GF-D8 (cell line): ENCODE results near the gene RXRA.
"Not testable (repeated sequence)": the region's sequence is repeated elsewhere in the genome, so short reads cannot be mapped to it uniquely, and the experiment has no call there.

Experiments
- DNase-seq: peaks from one replicate; lab custom pipeline; 2025; lab: John Stamatoyannopoulos, UW

RXRA gene

DNA sequence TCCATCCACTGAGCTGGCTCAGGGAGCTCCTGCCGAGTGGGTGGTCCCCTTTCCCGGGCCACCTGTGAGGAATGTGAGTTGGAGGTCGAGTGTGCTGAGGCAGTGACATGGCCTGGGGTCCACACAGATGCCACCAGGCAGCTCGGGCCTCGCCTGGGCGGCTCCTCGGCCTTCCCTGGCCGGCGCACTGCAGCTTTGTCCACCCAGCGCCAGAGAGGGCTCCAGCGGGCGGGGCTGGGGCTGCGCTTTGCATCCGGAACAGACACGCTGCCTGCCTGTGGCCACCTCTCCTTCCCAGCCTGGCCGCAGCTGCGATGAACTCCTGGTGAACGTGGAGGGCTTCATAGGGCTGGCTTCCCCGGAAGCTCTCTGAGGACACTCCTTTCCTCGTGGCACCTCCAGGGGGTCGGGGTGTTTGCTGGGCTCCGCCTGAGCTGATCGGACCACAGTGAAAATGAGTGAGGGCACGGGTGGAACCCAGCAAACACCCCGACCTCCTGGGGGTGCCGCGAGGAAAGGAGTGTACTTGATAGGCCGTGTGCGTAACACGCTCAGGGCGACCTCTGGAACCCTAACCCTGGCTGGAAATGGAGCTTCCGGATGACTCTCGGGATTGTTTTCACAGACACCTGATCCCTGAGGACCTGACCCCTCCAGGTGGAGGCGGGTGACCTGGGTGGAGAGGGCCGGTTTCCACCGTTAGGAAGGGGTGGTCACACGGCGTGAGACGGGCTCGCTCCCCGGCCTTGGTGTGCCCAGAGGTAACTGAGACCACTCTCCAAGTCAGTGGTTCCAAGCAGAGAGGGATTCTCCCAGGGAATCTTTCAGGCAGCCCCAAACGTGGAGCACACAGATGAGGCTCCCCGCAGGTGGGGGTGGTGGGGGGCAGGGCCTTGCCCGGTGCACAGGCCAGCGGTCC, 31.8 kb upstream of the RXRA start:
- DNase-seq: no peak

DNA sequence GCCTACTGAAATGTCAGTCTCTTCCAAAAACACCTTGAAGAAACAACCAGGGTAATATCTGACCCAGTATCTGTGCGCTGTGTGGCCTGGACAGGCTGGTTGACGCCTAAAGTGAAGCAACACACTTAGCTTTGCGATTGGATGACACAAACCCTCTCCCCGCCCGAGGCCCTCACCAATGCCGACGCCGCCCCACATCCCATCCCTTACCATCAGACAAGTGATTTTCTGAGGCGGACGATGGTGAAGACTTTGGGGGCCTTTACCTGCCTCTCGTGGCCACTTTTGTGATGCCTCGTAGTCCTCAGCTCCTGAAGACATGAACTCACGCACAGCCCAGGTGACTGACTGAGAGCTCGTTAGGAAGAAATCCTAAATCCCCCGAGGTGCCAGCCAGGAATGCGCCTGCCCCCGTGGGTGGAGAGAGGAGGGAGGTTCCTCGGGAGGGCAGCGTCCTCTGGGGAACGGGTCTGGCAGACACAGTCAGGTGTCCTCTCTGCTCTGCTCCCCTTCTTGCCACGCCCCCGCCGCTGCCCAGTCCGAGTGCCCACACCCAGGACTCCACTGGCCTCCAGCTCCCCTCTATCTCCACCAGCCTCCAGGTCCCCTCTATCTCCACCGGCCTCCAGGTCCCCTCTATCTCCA, 31.0 kb upstream of the RXRA start:
- DNase-seq: no peak

DNA sequence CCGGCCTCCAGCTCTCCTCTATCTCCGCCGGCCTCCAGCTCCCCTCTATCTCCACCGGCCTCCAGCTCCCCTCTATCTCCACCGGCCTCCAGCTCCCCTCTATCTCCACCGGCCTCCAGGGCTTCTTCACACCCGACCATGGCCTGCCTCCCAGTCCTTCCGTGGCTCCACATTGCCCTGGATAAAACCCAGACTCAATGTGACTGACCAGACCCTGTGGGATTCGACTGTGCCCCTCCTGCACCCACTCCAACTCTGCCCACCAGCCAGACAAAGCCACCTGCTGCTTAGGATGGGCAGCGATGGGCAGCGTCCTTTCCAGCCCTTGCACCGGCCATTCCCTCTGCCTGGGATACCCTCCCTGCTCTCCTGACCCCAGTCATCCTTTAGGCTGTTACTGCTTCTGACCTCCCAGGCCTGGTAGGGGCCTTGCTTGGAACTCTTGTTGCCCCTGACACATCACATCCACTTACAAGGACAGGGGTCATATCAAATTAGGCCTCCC, 30.5 kb upstream of the RXRA start:
- DNase-seq: no peak

DNA sequence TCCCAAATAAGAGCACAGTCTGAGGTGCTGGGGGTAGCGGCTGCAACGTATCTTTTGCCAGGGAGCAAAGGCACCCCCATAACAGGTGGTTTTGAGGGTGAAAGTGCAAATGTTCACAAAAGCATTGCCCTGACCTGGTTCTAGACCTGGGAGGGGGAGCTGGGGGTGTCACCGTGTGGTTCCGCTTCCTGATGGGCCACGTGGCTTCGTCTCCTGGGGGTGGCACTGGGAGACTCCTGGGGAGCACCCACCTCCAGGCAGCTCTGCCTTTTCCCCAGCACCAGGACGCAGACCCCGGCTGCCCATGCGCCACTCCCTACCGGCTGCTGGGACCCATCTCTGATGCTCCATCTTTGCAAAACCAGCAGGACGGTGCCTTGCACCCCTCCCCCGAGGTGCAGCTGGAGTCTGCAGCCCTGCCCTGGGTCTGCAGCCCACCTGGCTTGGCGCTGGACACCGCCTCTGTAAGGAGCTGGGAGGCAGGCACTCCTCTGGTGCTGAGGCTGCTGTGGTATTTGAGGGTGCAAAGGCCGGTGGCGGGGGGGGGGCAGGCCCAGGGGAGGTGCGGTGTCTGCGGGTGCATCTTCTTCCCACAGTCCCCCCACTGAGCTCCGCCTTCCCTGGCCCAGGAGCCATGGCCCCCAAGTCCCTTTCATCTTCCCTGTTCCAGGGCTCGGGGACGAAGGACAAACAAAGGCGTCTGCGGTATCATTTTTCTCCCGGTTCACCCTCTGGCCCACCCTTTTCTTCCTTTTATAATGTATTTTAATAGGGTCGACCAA, 29.8 kb upstream of the RXRA start:
- no peak for DNase-seq

DNA sequence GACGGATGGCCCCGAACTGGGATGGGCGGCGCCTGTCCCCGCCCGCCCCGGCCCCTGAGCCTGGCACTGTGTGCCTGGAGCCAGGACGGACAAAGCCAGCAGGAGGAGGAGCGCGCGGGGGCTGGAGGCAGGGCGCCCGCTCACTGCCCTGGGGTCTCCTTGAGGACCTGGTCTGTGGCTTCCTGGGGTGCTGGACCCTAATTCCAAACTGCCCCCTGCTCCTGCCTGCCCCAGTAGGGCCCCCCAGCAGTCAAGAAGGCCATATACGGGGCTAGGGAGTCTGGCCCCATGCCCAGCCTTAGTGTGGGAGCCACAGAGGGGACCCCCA, 29.2 kb upstream of the RXRA start:
- DNase-seq: no peak

DNA sequence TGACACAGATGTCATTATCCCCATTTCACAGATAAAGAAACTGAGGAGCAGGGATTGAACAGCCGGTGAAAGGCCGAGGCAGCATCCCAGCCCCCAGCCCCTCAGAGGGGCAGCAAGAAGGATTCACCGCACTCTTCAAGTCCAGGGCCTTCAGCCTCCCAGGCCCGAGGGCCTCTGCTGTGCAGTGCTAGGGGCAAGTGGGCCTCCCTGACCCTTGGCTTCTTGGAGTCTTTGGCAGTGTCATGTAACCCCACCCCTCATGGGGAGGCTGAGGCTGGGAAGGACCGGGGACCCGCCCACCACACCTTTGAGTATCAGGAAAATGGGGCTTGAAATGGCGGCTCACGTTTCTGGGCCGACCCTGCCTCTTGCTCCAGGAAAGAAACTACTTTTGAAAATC, 28.7 kb upstream of the RXRA start:
- no peak for DNase-seq

DNA sequence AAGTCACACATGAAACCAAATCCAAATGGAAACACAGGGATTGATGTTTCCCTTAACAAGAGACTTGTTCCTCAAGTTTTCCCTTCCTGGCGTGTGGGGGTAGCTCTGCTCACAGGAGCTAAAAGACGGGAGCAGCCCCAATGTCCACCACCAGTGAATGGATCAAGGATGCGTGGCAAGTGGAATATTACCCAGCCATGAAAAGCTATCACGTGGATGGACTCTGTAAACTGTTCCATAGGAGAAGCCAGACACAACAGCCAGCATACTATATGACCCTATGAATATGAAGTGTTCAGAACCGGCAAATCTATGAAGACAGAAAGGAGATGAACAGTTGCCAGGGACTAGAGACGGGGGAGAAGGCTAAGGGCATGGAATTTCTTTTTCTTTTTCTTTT, 28.3 kb upstream of the RXRA start:
- DNase-seq: no peak

DNA sequence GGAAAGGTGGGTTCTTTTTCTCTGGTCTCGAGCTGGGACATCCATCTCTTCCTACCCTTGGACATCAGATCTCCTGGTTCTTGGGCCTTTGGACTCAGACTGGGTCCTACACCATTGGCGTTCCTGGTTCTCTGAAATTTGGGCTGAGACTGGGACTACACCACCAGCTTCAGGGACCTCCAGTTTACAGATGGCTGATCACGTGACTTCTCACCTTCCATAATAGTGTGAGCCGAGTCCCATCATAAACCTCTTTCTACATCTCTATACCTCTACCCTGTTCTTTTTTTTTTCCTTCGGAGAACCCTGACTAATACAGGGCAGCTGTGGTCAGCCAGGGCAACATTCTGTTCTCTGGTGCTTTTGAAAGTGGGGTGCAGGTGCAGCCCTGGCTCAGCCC, 27.2 kb upstream of the RXRA start:
- no peak for DNase-seq

DNA sequence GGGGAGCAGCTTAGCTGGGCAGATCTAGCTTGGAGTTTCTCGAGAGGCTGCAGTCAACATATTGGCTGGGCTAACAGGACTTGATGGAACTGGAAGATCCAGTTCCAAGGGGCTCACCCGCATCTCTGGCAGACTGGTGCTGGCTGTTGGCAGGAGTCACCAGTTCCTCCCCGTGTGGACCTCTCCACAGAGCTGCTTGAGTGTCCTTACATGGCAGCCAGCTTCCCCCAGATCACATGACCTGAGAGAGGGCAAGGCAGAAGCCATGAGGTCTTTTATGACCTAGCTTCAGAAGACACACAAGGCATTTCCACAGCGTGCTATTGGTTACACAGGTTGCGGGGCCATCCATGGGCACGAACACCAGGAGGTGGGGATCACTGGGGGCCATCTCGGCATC, 26.4 kb upstream of the RXRA start:
- DNase-seq: no peak

DNA sequence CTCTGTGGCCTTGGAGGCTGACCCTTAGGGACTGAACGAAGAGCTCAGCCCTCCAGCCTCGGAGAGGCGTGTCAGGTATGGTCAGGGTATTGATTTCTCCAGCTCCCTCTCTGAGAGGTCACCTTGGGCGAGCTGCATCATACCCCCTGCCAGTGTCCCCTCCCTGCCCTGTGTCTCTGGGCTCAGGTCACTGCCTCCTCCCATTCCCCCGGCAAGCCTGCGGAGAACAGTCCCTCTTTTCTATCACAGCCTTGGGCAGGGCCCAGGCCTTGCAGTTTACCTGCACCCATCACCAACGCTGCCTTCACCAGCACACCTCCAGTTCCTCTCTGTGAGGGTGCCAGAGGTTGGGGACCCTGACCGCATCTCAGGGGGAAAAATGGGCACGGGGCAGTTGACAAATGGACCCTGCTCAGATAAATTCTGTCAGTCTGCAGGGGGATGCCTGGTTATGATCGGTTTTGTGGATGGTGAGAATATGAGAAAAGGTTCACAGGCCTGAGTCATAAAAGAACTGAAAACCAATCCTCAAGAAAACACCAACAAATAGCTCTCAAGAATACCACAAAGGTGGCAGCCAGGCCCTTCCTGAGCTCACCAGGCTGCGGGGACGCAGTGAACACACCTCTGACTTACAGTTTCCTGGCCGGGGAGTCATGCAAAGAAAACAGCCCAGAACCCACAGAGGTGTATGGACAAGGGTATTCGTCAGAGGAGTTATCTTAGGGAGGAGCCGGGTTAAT, 24.7 kb upstream of the RXRA start:
- DNase-seq: no peak

DNA sequence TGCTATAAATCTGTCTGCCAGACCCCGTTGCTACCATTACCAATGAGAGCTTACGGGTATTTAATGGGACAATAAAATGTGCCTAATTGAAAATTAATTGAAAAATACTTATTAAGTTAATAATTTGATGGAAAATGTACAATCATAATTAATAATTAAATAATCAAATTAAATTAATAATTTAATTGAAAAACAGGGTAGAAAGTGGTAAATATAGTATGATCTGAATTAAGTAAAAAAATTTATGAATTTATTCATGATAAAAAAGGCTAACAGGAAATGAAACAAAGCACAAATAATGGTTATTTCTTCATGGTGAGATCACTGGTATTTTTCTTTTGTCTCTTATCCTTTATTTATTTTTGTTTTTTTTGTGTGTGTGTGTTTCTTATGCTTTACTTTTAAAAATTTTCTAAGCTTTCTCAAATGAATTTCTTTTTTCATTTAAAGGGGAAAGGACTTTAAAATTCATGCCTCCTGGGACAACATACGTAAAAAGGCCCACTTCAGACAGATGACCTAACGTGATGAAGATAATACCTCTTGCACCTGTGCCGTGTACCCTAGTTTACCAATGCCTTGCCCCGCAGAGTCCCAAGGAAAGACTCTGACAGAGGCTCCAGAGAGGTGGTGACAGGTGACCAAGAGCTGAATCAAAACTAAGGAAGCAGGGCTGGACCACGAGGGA, 24.0 kb upstream of the RXRA start:
- DNase-seq: no peak

DNA sequence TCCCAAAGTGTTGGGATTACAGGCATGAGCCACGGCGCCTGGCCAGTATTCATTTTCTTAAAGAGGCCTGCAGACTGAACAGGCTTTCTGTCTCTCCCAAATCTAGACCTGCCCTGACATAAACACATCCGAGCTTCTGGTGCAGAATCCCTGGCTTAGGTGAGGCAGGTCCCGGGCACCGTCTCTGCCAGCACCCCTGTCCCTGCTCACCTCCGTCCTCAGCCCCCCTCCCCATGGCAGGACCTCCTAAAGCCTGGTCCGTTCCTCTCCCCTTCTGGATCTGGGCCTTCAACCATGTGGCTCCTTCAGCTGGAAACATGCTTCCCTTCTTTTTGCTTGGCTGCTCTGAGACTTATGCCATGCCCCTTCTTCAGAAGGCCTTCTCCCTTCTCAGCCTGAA, 22.7 kb upstream of the RXRA start:
- DNase-seq: no peak

DNA sequence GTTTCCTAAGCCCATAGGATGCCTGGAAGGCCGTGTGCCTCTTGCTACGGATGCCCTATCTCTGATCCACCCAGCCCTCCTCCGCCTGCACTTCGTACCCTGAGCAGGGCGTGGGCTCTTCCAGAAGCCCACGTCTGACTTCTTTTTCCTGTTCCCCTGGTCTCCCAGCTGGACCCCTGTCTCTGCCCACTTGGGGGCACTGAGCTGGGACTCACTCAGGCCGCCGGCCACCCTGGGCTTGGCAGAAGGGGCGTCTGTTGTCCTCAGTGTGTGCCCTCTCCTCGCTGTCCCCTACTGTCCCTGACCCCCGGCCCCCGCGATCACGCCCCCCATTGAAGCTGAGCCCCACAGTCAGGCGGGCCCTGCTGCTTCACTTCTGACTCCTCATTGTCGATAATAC, 22.0 kb upstream of the RXRA start:
- DNase-seq: no peak

DNA sequence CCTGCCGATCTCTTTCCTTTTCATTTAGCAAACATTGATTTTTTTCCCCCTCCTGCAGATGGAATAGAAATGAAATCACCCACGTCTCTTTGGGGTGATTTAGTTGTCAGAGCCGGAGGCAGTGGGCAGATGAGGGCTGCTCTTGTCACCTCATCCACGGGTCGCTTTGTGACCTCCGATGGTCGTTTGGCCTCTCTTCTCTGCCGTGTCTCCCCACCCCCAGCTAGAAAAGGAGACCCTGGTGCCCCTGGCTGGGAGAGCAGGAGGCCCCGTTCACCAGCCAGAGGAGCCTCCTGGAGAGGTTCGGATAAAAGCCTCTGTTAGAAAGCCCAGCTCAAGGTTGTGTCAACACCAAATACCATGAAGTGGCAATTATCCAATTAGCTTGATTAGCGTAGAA, 21.6 kb upstream of the RXRA start:
- no peak for DNase-seq

DNA sequence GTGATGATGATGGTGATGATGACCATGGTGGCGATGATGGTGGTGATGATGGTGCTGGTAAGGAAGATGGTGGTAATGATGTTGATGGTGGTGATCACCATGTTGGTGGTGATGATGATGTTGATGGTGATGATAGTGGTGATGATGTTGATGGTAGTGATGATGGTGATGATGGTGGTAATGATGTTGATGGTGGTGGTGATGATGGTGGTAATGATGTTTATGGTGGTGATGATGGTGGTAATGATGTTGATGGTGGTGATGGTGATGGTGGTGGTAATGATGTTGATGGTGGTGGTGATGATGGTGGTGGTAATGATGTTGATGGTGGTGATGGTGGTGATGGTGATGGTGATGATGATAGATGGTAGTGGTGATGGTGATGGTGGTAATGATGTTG, 20.7 kb upstream of the RXRA start:
- no peak for DNase-seq

DNA sequence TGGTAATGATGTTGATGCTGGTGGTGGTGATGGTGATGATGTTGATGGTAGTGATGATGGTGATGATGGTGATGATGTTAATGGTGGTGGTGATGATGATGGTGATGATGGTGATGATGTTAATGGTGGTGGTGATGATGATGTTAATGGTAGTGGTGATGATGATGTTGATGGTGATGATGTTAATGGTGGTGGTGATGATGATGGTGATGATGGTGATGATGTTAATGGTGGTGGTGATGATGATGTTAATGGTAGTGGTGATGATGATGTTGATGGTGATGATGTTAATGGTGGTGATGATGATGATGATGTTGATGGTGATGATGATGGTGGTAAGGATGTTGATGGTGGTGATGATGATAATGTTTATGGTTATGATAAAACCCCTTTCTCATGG, 20.2 kb upstream of the RXRA start:
- DNase-seq: not testable (repeated sequence)

DNA sequence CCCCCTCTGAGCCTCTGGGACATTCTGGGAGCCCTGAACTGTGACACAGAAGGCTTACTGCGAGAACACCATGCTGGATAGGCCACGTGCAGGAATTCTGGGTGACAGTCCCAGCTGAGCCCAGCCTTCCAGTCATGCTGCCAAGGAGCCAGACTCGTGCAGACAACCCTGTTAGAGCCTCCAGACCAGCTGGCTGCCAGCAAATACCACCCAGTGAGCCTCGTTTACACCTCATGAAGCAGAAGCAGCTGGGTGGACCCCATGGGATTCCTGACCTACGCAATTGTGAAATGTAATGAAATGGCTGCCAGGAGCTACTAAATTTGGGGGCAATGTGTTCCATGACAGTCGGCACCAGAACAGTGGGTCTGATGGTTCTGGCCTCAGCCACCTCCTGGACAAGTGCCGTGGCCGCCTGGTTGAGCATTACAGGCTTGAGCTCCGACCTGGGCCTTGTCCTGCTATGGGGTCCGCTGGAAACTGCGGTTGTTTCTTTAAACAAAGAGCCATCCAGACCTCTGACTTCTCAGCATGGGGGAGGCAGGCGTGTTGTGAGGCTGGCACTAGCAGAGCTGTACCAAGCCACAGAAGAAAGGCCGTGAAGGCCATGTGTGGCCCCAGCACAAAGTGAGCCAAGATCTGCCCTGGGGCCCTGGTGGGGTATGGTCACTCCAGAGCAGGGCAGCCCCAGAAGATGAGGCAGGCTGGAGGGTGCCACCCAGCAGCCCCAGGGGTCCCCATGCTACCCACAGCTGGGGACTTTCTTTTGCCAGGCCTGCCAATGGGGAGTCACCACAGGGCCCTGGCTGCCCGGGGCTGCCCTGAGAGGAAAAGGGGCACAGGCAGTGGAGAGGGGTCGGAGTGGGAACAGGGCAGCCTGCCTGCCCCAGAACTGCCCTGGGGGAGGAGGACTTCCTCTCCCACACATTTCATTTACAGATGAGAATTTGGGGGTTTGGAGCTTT, 19.3 kb upstream of the RXRA start:
- DNase-seq: no peak

DNA sequence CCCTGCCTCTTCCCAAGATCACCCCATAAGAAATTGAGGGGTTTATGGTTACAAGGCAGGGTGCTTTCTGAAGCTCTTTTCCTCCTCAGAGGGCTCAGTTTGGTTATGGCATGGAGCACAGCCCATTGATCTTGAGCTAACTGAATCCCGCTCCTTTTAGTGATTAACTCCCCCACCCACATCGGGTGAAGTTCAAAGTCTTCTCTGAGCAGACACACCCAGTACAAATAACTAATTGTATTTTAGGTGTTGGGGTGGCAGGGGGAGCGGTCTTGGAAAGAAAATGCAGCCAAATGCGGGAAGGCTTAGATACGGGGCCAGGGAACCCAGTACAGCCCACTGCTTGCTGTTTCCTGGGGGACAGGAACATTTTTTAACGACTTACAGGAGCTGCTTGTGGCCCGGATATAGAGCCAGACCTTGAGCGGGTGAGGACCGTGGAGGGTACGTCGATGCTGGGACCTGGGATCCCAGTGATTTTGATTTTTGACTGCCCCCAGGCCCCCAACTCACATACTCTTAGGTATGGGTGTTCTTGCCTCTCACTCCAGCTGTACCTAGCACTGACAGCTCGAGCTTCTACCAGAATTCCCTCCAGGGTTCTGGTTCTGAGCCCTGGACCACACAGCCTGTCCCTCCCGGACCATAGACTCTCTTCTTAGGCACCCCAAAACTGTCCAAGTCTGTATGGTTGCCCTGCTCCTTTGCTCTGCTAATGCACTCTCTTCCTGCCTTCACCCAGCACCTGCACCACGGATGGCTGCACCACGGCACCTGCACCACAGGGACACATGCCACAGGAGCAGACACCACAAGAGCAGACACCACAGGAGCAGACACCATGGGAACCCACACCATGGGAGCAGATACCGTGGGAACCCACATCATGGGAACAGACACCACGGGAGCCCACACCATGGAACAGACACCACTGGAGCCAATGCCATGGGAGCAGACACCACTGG, 18.3 kb upstream of the RXRA start:
- no peak for DNase-seq

DNA sequence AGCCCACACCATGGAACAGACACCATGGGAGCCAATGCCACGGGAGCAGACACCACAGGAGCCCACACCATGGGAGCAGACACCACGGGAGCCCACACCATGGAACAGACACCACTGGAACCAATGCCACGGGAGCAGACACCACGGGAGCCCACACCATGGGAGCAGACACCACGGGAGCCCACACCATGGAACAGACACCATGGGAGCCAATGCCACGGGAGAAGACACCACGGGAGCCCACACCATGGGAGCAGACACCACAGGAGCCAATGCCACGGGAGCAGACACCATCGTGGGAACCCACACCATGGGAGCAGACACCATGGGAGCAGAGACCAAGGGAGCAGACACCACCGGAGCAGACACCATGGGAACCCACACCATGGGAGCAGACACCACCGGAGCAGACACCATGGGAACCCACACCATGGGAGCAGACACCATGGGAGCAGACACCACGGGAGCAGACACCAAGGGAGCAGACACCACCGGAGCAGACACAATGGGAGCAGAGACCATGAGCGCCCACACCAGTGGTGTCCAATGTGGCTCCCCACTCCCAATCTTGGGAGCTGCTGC, 17.5 kb upstream of the RXRA start:
- not testable (repeated sequence) for DNase-seq
